ENCODE measurements around the gene PCNT. TPM values are rescaled to one million over a fixed set of nuclear protein-coding genes. Genes with fewer than 3 reads are reported as not detected.

Gene PCNT
- total and polyA plus RNA-seq, 9 of the 15 experiments (the other 6 are each of a cell fraction or from before 2014, with no cell fraction given): 9.1 to 53.5 (median 31.3) TPM

GRCh38 chr21:46324390-46325072, 575 bp downstream of the PCNT start (continued):
- TF ChIP-seq ZHX1 (conservative IDR thresholded peaks at IDR 0.05; ENCODE audit: low read length): no peak
- TF ChIP-seq, protein P1, sequence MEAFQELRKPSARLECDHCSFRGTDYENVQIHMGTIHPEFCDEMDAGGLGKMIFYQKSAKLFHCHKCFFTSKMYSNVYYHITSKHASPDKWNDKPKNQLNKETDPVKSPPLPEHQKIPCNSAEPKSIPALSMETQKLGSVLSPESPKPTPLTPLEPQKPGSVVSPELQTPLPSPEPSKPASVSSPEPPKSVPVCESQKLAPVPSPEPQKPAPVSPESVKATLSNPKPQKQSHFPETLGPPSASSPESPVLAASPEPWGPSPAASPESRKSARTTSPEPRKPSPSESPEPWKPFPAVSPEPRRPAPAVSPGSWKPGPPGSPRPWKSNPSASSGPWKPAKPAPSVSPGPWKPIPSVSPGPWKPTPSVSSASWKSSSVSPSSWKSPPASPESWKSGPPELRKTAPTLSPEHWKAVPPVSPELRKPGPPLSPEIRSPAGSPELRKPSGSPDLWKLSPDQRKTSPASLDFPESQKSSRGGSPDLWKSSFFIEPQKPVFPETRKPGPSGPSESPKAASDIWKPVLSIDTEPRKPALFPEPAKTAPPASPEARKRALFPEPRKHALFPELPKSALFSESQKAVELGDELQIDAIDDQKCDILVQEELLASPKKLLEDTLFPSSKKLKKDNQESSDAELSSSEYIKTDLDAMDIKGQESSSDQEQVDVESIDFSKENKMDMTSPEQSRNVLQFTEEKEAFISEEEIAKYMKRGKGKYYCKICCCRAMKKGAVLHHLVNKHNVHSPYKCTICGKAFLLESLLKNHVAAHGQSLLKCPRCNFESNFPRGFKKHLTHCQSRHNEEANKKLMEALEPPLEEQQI (IDR thresholded peaks at IDR 0.05): no peak
- peak; percentile 81 for TF ChIP-seq RBFOX2 (IDR thresholded peaks at IDR 0.05; ENCODE audit: low read depth, low read length)
- TF ChIP-seq NR1H2 (CRISPR knock-in tag; IDR thresholded peaks at IDR 0.05): 0 out of 2 replicates have a peak, but pooled peaks have one; percentile 78
- TF ChIP-seq, protein P2, sequence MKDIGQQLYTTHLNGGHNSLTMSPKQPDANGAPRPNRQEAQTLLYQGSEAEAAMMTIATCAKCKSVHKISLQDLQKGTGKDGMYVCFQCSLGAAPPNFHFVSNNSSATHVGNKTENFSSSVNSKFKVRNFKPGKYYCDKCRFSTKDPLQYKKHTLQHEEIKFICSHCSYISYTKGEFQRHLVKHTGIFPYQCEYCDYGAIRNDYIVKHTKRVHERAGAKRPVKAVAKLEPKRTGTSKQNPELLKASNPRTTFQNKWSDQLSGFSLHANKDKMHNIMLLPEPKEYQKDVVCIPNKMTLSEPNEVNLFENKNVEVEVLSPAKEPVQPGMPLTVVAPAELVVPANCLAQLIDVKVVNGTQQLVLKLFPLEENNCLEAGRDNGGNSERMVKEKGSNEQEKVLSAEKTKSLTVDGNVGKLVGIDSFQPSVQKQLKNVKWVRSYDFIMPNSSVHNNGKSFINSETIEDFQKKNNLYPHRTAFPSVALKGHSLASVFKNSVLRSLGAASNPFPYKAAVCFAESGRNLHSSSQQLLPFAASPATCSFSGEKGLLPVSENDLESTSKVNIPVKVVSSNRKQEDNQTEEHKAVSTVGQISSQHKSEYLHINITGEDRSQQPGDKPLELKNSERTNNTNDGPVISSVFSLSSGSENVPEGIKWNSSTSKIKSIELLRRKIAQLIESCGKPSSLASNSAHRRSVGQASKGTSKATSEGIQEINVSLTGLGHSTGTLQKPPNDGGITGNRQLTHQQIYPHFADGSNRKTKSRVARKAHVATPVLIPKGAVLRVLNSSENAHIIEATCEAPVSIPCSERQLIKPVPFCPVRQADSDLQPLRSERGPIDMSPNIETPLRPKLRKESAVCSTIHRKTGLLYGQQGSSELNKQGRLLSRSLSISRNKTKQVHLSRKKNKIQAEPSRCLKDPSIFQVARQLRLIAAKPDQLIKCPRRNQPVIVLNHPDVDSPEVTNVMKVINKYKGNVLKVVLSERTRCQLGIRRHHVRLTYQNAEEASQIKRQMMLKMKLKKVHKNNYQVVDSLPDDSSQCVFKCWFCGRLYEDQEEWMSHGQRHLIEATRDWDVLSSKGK (CRISPR knock-in tag; IDR thresholded peaks at IDR 0.05): no peak
- TF ChIP-seq CC2D1A (IDR thresholded peaks at IDR 0.05): no peak
- no peak for TF ChIP-seq MECOM (CRISPR knock-in tag; IDR thresholded peaks at IDR 0.05)
- no peak for TF ChIP-seq ZNF232 (CRISPR knock-in tag; IDR thresholded peaks at IDR 0.05)
- TF ChIP-seq KLF13 (tag; IDR thresholded peaks at IDR 0.05; ENCODE audit: borderline replicate concordance, low read depth): peak; percentile 96
- TF ChIP-seq LEF1 (IDR thresholded peaks at IDR 0.05): no peak
- peak; percentile 86 for TF ChIP-seq E2F4 (CRISPR knock-in tag; IDR thresholded peaks at IDR 0.05; ENCODE audit: low read depth)
- TF ChIP-seq PCBP2 (IDR thresholded peaks at IDR 0.05; ENCODE audit: low read depth, low read length, poor library complexity, severe bottlenecking): no peak
- no peak for TF ChIP-seq E2F8 (IDR thresholded peaks at IDR 0.05; ENCODE audit: low read depth, partially characterized antibody)
- no peak for TF ChIP-seq ZBTB17 (CRISPR knock-in tag; IDR thresholded peaks at IDR 0.05)
